Lower leg skin (tissue), 4 donors: ENCODE results near the gene BPIFB6. TPM values are rescaled to one million over a fixed set of nuclear protein-coding genes. Genes with fewer than 3 reads are reported as not detected.

Experiments
- DNase-seq, 2 donors: peaks; one replicate each; pipeline ENCODE4 v3.0.0-alpha.2; 2019; ENCODE audit warnings: low spot score in 2 of 2
- H3K4me3 ChIP-seq: fragments of 200-600 bp; sonication (generic); 2 replicates; pipeline ENCODE4 v1.5.1; 2017; ENCODE audit warnings: mild to moderate bottlenecking, low read depth; ENCODE audit not compliant: poor library complexity, severe bottlenecking
- POLR2A ChIP-seq, 2 donors: fragments of 450-650 bp; IDR thresholded peaks; one replicate each; pipeline ENCODE4 v1.6.1; 2016 to 2017; ENCODE audit warnings: antibody characterized with exemption in 2 of 2, mild to moderate bottlenecking in 1 of 2, moderate library complexity in 1 of 2
- WGBS, 2 donors: methylation state at CpG; one replicate each; pipeline ENCODE4 v1.1.5; 2018; 5-methylcytosine and 5-hydroxymethylcytosine counted together
- intact Hi-C: fragments of 100-400 bp; cut with DNase I; formaldehyde crosslinking; loops from one replicate; pipeline ENCODE4 v1.15.0; 2023; ENCODE audit warnings: low total_unique reads
- total RNA-seq, 4 donors: library from RNA; depleted of rRNA; stranded (reverse); fragments of >200 nt; gene quantifications; one replicate each; pipeline ENCODE4 v1.1.0, GENCODE V29; 2016
- TF ChIP-seq, protein P1 (sequence below), 3 donors: fragments of 450-650 bp; IDR thresholded peaks; one replicate each; pipeline ENCODE4 v1.5.1; 2016; ENCODE audit warnings: antibody characterized with exemption in 3 of 3, mild to moderate bottlenecking in 3 of 3, moderate library complexity in 2 of 3

The BPIFB6 gene
- total RNA-seq, 4 donors from 2014 or later, result not detected

DNA sequence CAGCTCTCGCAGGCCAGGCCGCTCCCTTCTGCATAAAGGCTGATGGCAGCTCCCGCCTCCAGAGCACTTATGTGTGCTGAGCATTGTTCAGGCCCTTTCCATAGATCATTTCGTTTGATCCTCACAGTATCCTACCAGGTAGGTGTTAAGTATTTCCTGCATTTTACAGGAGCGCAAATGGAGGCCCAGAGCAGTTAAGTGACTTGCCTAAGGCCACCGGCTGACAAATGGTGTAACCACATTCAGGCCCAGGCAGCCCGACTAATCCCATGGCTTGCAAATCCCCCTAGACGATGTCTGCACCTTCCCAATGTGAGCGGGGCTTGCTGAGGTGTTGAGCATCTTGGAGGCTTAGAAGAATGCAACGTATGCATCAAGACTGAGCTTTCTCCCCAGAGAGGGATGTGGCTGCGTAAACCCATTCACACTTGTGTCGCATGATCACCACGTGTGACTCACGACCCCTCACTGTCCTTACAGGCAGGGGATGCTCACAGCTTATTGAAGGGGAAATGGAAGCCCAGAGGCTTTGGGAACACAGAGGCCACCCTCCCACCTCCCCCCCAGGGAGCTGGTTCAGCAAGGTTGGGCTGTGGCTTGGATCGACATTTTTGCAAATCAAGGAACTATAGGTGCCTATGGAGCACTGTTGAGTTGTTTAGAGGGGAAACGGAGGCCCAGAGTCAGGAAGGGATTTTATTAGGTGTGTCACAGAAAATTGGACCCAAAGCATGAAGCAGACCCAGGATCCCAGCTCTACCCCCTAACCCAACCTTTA is 16.9 kb upstream of the BPIFB6 start:
- no peak overlapping the region for H3K4me3 ChIP-seq
- DNase-seq, result no peak
- 61 to 64% methylated on average over 16 of the region's 16 CpGs for WGBS, 2 donors
- intact Hi-C loops, result no loop called here
- TF ChIP-seq, protein P1, sequence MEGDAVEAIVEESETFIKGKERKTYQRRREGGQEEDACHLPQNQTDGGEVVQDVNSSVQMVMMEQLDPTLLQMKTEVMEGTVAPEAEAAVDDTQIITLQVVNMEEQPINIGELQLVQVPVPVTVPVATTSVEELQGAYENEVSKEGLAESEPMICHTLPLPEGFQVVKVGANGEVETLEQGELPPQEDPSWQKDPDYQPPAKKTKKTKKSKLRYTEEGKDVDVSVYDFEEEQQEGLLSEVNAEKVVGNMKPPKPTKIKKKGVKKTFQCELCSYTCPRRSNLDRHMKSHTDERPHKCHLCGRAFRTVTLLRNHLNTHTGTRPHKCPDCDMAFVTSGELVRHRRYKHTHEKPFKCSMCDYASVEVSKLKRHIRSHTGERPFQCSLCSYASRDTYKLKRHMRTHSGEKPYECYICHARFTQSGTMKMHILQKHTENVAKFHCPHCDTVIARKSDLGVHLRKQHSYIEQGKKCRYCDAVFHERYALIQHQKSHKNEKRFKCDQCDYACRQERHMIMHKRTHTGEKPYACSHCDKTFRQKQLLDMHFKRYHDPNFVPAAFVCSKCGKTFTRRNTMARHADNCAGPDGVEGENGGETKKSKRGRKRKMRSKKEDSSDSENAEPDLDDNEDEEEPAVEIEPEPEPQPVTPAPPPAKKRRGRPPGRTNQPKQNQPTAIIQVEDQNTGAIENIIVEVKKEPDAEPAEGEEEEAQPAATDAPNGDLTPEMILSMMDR (IDR thresholded peaks at IDR 0.05), result no peak
- no peak for TF ChIP-seq POLR2A (IDR thresholded peaks at IDR 0.05)

DNA sequence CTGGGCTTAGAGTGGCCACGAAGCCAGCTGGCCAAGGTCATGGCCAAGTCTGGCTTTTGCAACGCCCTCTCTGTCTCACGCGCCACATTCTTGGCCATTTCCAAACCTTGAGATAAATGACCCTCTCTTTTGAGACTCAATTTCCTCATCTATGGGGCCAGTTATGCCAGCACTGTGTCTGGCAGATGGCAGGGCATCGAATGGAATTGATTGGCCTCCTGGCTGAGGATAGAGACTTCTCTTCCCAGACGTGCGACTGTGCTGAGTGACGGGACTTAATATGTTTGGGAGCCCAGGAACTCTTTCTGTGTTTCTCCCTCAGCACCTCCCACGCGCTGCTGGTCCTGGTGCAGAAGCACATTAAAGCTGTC is 16.3 kb upstream of the BPIFB6 start:
- no peak for TF ChIP-seq POLR2A (IDR thresholded peaks at IDR 0.05)
- TF ChIP-seq, protein P1 (IDR thresholded peaks at IDR 0.05), result no peak
- DNase-seq, result no peak
- H3K4me3 ChIP-seq, result no peak overlapping the region
- intact Hi-C loops, result no loop called here
- 66 to 80% methylated on average over 10 of the region's 10 CpGs for WGBS, 2 donors

DNA sequence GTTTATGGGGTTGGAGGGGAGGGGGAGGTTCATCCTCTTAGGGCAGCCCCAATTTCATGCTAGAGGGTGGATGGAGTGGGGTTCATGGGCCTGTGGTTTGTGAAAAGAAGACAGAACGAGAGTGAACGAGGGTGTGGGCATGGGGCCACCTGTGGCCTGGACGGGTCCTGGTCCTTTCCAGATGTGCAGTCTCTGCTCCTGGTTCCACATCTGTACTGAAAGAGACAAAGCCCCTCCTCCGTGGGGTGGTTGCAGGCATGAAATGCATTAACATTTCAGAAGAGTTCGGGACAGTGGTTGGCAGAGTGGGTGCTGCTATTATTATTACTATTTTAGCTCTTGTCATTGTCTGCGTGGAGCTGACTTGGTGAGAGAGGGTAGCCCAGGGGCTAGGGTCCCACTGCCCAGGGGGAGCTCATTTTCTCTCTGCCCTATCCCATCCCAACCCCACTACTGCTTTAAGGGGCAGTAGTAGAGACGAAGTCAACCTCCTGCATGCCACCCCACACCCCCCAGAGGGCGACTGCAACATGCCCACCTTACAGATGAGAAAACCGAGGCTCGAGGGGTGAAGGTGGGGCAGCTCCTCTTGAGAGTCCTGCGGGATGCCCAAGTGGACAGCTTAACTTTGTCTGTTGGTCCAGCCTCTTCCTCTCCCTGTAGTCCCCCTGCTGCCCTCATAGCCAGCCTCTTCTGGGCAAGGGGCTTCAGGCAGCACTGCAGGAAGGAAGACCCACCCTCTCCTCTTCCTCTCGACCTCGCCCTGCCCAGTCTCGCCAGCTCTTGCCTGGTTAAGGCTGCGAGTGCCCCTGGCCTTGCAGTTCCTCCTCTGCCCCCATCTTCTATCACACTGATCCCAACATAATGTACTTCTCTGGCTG is 15.5 kb upstream of the BPIFB6 start:
- 59 to 65% methylated on average over 15 of the region's 15 CpGs for WGBS, 2 donors
- H3K4me3 ChIP-seq, result no peak overlapping the region
- intact Hi-C loops, result no loop called here
- TF ChIP-seq POLR2A (IDR thresholded peaks at IDR 0.05), result no peak
- TF ChIP-seq, protein P1 (IDR thresholded peaks at IDR 0.05), result no peak
- DNase-seq, result no peak

DNA sequence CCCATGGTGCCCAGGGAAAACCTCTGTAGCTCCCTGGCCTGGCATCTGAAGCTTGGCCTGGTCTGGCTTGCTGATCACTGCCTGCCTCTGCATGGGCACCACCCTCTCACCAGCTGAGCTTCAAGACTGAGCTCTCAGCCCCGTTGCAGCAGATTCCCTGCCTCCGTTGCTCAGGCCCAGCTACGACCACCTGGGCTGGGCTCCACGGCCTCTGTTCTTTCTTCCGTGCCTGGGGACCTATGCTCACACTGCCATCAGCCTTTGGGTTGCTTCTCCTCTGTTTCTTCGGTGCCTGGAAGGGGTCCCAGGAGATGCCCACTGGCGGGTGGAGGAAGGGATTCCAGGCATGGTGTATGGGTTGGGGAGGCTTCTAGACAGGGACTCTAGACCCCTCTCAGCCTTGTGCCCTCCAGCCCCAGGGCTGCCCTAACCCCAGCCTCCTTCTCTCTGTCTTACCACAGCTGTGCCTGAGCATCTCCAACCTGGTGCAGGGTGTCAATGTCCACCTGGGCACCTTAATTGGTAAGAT is 14.8 kb upstream of the BPIFB6 start:
- no peak for DNase-seq
- TF ChIP-seq, protein P1 (IDR thresholded peaks at IDR 0.05), result no peak
- TF ChIP-seq POLR2A (IDR thresholded peaks at IDR 0.05), result no peak
- 64 to 75% methylated on average over 7 of the region's 7 CpGs for WGBS, 2 donors
- no peak overlapping the region for H3K4me3 ChIP-seq
- intact Hi-C loops, result no loop called here

GRCh38 chr20:33017542-33017941 is 13.9 kb upstream of the BPIFB6 start:
- intact Hi-C loops, result no loop called here
- TF ChIP-seq POLR2A (IDR thresholded peaks at IDR 0.05), result no peak
- TF ChIP-seq, protein P1 (IDR thresholded peaks at IDR 0.05), result no peak
- WGBS, 2 donors, result 80 to 84% methylated on average over 7 of the region's 7 CpGs
- no peak for DNase-seq
- H3K4me3 ChIP-seq, result no peak overlapping the region
